Measurements from ENCODE around the gene GLIS1.

GLIS1 gene

GRCh38 chr1:53665996-53666395, 73.0 kb downstream of the GLIS1 start:
- no peaks in the 10 kb centered on the region for H3K27me3 ChIP-seq (ENCODE audit: low read length)
- H3K9me3 ChIP-seq (ENCODE audit: insufficient read depth, low read length) = no peaks in the 10 kb centered on the region
- no peak overlapping the region for H3K4me2 ChIP-seq (ENCODE audit: low read depth, low read length, poor library complexity, severe bottlenecking)
- no peaks in the 10 kb centered on the region for H3K9me2 ChIP-seq (replicated peaks; ENCODE audit: insufficient read depth, low read length)
- no peaks in the 10 kb centered on the region for H4K20me1 ChIP-seq (ENCODE audit: low read depth, low read length)
- H3K27ac ChIP-seq (ENCODE audit: low read depth, low read length) = no peak overlapping the region
- H3K4me3 ChIP-seq (ENCODE audit: insufficient read depth, low read length, poor library complexity, severe bottlenecking) = no peak overlapping the region
- no peak overlapping the region for H3K9ac ChIP-seq (ENCODE audit: low read length)
- no peaks in the 10 kb centered on the region for H3F3A ChIP-seq (ENCODE audit: insufficient read depth)
- no peak for TF ChIP-seq CTCF (IDR thresholded peaks at IDR 0.05; ENCODE audit: insufficient read depth, low read length, poor library complexity, severe bottlenecking)
- no peak for TF ChIP-seq EZH2phosphoT487 (conservative IDR thresholded peaks at IDR 0.05; ENCODE audit: low read length)
- H2AFZ ChIP-seq (ENCODE audit: low read depth, low read length, severe bottlenecking) = no peak overlapping the region
- H3K79me2 ChIP-seq (ENCODE audit: insufficient read depth, low read length) = no peaks in the 10 kb centered on the region
- H3K36me3 ChIP-seq (ENCODE audit: low read length) = no peaks in the 10 kb centered on the region

GRCh38 chr1:53663529-53664300, 75.2 kb downstream of the GLIS1 start:
- Histone ChIP-seq H3K9me2 (replicated peaks; ENCODE audit: insufficient read depth, low read length) (no peaks in the 10 kb centered on the region), H2AFZ (ENCODE audit: low read depth, low read length, severe bottlenecking) (no peak overlapping the region), H3F3A (ENCODE audit: insufficient read depth) (no peaks in the 10 kb centered on the region), H3K9ac (ENCODE audit: low read length) (no peak overlapping the region), H3K79me2 (ENCODE audit: insufficient read depth, low read length) (no peaks in the 10 kb centered on the region), H3K27ac (ENCODE audit: low read depth, low read length) (no peak overlapping the region), H3K9me3 (ENCODE audit: insufficient read depth, low read length) (no peaks in the 10 kb centered on the region), H3K36me3 (ENCODE audit: low read length) (no peaks in the 10 kb centered on the region), H3K4me2 (ENCODE audit: low read depth, low read length, poor library complexity, severe bottlenecking) (no peak overlapping the region), H3K4me3 (ENCODE audit: insufficient read depth, low read length, poor library complexity, severe bottlenecking) (no peak overlapping the region), H3K27me3 (ENCODE audit: low read length) (no peaks in the 10 kb centered on the region), H4K20me1 (ENCODE audit: low read depth, low read length) (no peaks in the 10 kb centered on the region)
- TF ChIP-seq CTCF (IDR thresholded peaks at IDR 0.05; ENCODE audit: insufficient read depth, low read length, poor library complexity, severe bottlenecking) (no peak), EZH2phosphoT487 (conservative IDR thresholded peaks at IDR 0.05; ENCODE audit: low read length) (no peak)

- Histone ChIP-seq H2AFZ (ENCODE audit: low read depth, low read length, severe bottlenecking) (no peak overlapping the region), H3K9me3 (ENCODE audit: insufficient read depth, low read length) (no peaks in the 10 kb centered on the region), H3K4me3 (ENCODE audit: insufficient read depth, low read length, poor library complexity, severe bottlenecking) (no peak overlapping the region), H3K27ac (ENCODE audit: low read depth, low read length) (no peak overlapping the region), H3K9ac (ENCODE audit: low read length) (no peak overlapping the region), H3K4me2 (ENCODE audit: low read depth, low read length, poor library complexity, severe bottlenecking) (no peak overlapping the region), H3K36me3 (ENCODE audit: low read length) (no peaks in the 10 kb centered on the region), H3F3A (ENCODE audit: insufficient read depth) (no peaks in the 10 kb centered on the region), H3K9me2 (replicated peaks; ENCODE audit: insufficient read depth, low read length) (no peaks in the 10 kb centered on the region), H3K27me3 (ENCODE audit: low read length) (no peaks in the 10 kb centered on the region), H4K20me1 (ENCODE audit: low read depth, low read length) (no peaks in the 10 kb centered on the region), H3K79me2 (ENCODE audit: insufficient read depth, low read length) (no peaks in the 10 kb centered on the region)
- no peak for TF ChIP-seq CTCF (IDR thresholded peaks at IDR 0.05; ENCODE audit: insufficient read depth, low read length, poor library complexity, severe bottlenecking)
- TF ChIP-seq EZH2phosphoT487 (conservative IDR thresholded peaks at IDR 0.05; ENCODE audit: low read length) = no peak
These were observed 76.0 kb downstream of the GLIS1 start for GRCh38 chr1:53662951-53663350.
